Kidney (tissue), 14 donors: Measurements from ENCODE around the gene TECPR1. TPM values are rescaled to one million over a fixed set of nuclear protein-coding genes. Genes with fewer than 3 reads are reported as not detected.
A peak's percentile ranks its signal among the peaks of the same experiment; 100 is the strongest.

ENCODE experiments used
- DNase-seq, 5 donors: peaks; one replicate each; pipeline ENCODE4 v3.0.0-alpha.2; 2013 to 2020
- FAIRE-seq: peaks from 2 replicates; lab custom pipeline; 2012; peaks lifted over from hg19 to GRCh38; lab: Jason Lieb, UNC
- H3K27ac ChIP-seq, 2 donors: one replicate each; pipeline ENCODE4 v1.7.0; 2013; ENCODE audit warnings: low read depth in 2 of 2, low read length in 2 of 2, inconsistent platforms in 1 of 2
- H3K27me3 ChIP-seq: one replicate; pipeline ENCODE4 v1.7.1; 2013; ENCODE audit warnings: low read length, inconsistent platforms; ENCODE audit not compliant: control insufficient read depth, insufficient read depth
- H3K36me3 ChIP-seq, 3 donors: one replicate each; pipeline versions ENCODE4 v1.7.0 to v1.7.1; 2013; ENCODE audit warnings: low read length in 3 of 3, control low read depth in 1 of 3, inconsistent platforms in 1 of 3; ENCODE audit not compliant: insufficient read depth in 3 of 3, control insufficient read depth in 2 of 3
- H3K4me1 ChIP-seq, 3 donors: one replicate each; pipeline versions ENCODE4 v1.7.0 to v1.7.1; 2013; ENCODE audit warnings: low read length in 3 of 3, inconsistent platforms in 1 of 3, low read depth in 1 of 3; ENCODE audit not compliant: control insufficient read depth in 2 of 3, insufficient read depth in 2 of 3
- H3K4me3 ChIP-seq, 3 donors: one replicate each; pipeline versions ENCODE4 v1.7.0 to v1.8.1; 2013; ENCODE audit warnings: low read length in 3 of 3, control low read depth in 1 of 3, inconsistent platforms in 1 of 3
- H3K9ac ChIP-seq, 3 donors: one replicate each; pipeline versions ENCODE4 v1.7.0 to v1.7.1; 2013; ENCODE audit warnings: low read length in 3 of 3, control low read depth in 1 of 3, inconsistent platforms in 1 of 3
- H3K9me3 ChIP-seq, 3 donors: one replicate each; pipeline versions ENCODE4 v1.7.0 to v1.7.1; 2013; ENCODE audit warnings: low read length in 3 of 3, control low read depth in 1 of 3, inconsistent platforms in 1 of 3; ENCODE audit not compliant: control insufficient read depth in 2 of 3, insufficient read depth in 1 of 3
- intact Hi-C: fragments of 100-400 bp; cut with DNase I; formaldehyde crosslinking; loops from one replicate; pipeline ENCODE4 v1.11.1; 2022
- polyA plus RNA-seq: library from polyadenylated mRNA; stranded (reverse); fragments of 350-450 nt; fragmentation: Illumina TruSeq; extraction: RNeasy Lipid Tissue Mini Kit (QIAGEN cat#74804); gene quantifications from one replicate; pipeline ENCODE4 v1.2.3, GENCODE V29; 2014; ENCODE audit warnings: low read depth, low replicate concordance; ENCODE audit not compliant: insufficient read depth
- total RNA-seq: library from RNA; stranded (reverse); fragmentation: NEBNext Ultra II Directional; extraction: Animal tissue kit (Norgen Biotek cat#: 25700); gene quantifications from one replicate; pipeline ENCODE4 v1.2.1, GENCODE V29; 2021
- TF ChIP-seq, protein P1 (sequence below): IDR thresholded peaks from 3 replicates; pipeline ENCODE4 v1.5.1; 2012; ENCODE audit warnings: mild to moderate bottlenecking, moderate library complexity, borderline replicate concordance; ENCODE audit not compliant: insufficient read depth; ENCODE audit errors: extremely low read depth
- donor health status: control.
- donor health status: control.
- donor health status: control.
- donor health status: control.
- donor health status: control.
- donor health status: DM: yes; HTN: yes; CAD: no.
- donor health status: Normal renal cell carcinoma (clear cell type).

Gene TECPR1
- total and polyA plus RNA-seq, 2 donors from 2014 or later: 5.1 to 39.5 TPM

- Histone ChIP-seq H3K36me3 (peaks cover 0 to 3% (median 0%) of the 10 kb centered on the region in 3 donors), H3K4me1 (no peaks in the 10 kb centered on the region), H3K9ac (no peak overlapping the region), H3K4me3 (no peak overlapping the region), H3K9me3 (no peaks in the 10 kb centered on the region), H3K27me3 (no peaks in the 10 kb centered on the region), H3K27ac (no peak overlapping the region)
- TF ChIP-seq, protein P1, sequence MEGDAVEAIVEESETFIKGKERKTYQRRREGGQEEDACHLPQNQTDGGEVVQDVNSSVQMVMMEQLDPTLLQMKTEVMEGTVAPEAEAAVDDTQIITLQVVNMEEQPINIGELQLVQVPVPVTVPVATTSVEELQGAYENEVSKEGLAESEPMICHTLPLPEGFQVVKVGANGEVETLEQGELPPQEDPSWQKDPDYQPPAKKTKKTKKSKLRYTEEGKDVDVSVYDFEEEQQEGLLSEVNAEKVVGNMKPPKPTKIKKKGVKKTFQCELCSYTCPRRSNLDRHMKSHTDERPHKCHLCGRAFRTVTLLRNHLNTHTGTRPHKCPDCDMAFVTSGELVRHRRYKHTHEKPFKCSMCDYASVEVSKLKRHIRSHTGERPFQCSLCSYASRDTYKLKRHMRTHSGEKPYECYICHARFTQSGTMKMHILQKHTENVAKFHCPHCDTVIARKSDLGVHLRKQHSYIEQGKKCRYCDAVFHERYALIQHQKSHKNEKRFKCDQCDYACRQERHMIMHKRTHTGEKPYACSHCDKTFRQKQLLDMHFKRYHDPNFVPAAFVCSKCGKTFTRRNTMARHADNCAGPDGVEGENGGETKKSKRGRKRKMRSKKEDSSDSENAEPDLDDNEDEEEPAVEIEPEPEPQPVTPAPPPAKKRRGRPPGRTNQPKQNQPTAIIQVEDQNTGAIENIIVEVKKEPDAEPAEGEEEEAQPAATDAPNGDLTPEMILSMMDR: no peak
- intact Hi-C loops: no loop called here
- FAIRE-seq (no peak), DNase-seq (no peak)
Measured at GRCh38 chr7:98233219-98234070, 18.6 kb downstream of the TECPR1 start.

- H3K36me3 ChIP-seq: peaks cover 0 to 2% (median 0%) of the 10 kb centered on the region in 3 donors
Measured at GRCh38 chr7:98232799-98233198, 19.2 kb downstream of the TECPR1 start.

DNA sequence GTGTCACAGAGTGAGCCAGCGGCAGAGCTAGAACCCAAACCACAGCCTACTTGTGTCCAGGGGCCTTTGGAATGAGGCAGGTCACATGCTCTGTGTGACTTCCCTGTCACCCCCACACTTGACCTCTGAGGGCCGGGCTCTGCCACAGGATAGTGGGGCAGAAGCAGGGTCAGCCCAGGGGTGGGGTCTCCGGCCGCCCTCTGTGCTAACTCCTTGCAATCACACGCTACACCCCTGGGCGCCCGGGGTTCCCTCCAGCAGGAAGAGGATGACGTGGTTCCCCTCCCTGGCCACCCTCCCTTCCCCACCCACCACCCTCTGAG lies 19.8 kb downstream of the TECPR1 start:
- Histone ChIP-seq H3K4me1 (no peaks in the 10 kb centered on the region), H3K36me3 (peaks cover 0 to 3% (median 0%) of the 10 kb centered on the region in 3 donors), H3K4me3 (no peak overlapping the region), H3K9ac (no peak overlapping the region), H3K27ac (no peak overlapping the region), H3K27me3 (no peaks in the 10 kb centered on the region), H3K9me3 (no peaks in the 10 kb centered on the region)
- no peak for FAIRE-seq
- intact Hi-C loops: no loop called here
- TF ChIP-seq, protein P1: no peak
- DNase-seq: peak in 1 of 5 donors; percentile 54

More at GRCh38 chr7:98232799-98233198, 19.2 kb downstream of the TECPR1 start:
- Histone ChIP-seq H3K9ac (no peak overlapping the region), H3K4me3 (no peak overlapping the region), H3K9me3 (no peaks in the 10 kb centered on the region), H3K27ac (no peak overlapping the region), H3K27me3 (no peaks in the 10 kb centered on the region), H3K4me1 (no peaks in the 10 kb centered on the region)
- TF ChIP-seq, protein P1: no peak
- DNase-seq: no peak
- no peak for FAIRE-seq
- intact Hi-C loops: no loop called here
